SK-N-SH treated with all-trans-retinoic acid at 6 μM for 48 hours (cell line): Measurements from ENCODE around the gene CORO1C.

Experiments
- ATAC-seq: fragments of 200-7000 bp; cut with Tn5 transposase; 3 replicates; pipeline ENCODE4 v1.9.1; 2020; ENCODE audit warnings: mild to moderate bottlenecking, moderate library complexity
- ARNTL ChIP-seq: fragments of 450-650 bp; formaldehyde crosslinking; IDR thresholded peaks from 2 replicates; pipeline ENCODE4 v1.5.0; 2020; ENCODE audit warnings: low read depth, mild to moderate bottlenecking, moderate library complexity, borderline replicate concordance
- BACH2 ChIP-seq: fragments of 250-450 bp; sonication (Bioruptor Pico); IDR thresholded peaks from 2 replicates; pipeline ENCODE4 v1.9.0; 2021; ENCODE audit warnings: mild to moderate bottlenecking, borderline replicate concordance
- CREB5 ChIP-seq: fragments of 250-450 bp; sonication (Bioruptor Pico); IDR thresholded peaks from 2 replicates; pipeline ENCODE4 v1.5.1; 2020; ENCODE audit warnings: low read depth, mild to moderate bottlenecking, moderate library complexity
- CSRNP3 ChIP-seq: fragments of 250-450 bp; sonication (Bioruptor Pico); IDR thresholded peaks from 2 replicates; pipeline ENCODE4 v1.5.1; 2021; ENCODE audit warnings: mild to moderate bottlenecking, moderate library complexity
- GLIS3 ChIP-seq: fragments of 250-450 bp; sonication (Bioruptor Pico); IDR thresholded peaks from 2 replicates; pipeline ENCODE4 v1.5.0; 2020; ENCODE audit warnings: mild to moderate bottlenecking, moderate library complexity
- ISL1 ChIP-seq: fragments of 250-450 bp; sonication (Bioruptor Pico); IDR thresholded peaks from 2 replicates; pipeline ENCODE4 v2.1.2; 2022; ENCODE audit warnings: mild to moderate bottlenecking, moderate library complexity
- OSR1 ChIP-seq: fragments of 250-450 bp; sonication (Bioruptor Pico); IDR thresholded peaks from 2 replicates; pipeline ENCODE4 v1.8.0; 2022; ENCODE audit warnings: moderate library complexity, mild to moderate bottlenecking, inconsistent platforms
- POU6F1 ChIP-seq: fragments of 250-450 bp; sonication (Bioruptor Pico); IDR thresholded peaks from 2 replicates; pipeline ENCODE4 v1.8.0; 2021; ENCODE audit warnings: low read depth, mild to moderate bottlenecking, moderate library complexity, borderline replicate concordance
- PPARA ChIP-seq: fragments of 250-450 bp; sonication (Bioruptor Pico); IDR thresholded peaks from 2 replicates; pipeline ENCODE4 v1.5.0; 2020; ENCODE audit warnings: mild to moderate bottlenecking, borderline replicate concordance
- RARB ChIP-seq: fragments of 250-450 bp; sonication (Bioruptor Pico); IDR thresholded peaks from 2 replicates; pipeline ENCODE4 v1.8.0; 2021; ENCODE audit warnings: mild to moderate bottlenecking, moderate library complexity
- SNAI2 ChIP-seq: fragments of 250-450 bp; sonication (Bioruptor Pico); IDR thresholded peaks from 2 replicates; pipeline ENCODE4 v1.5.0; 2020; ENCODE audit warnings: mild to moderate bottlenecking, moderate library complexity
- TSHZ2 ChIP-seq: fragments of 250-450 bp; sonication (Bioruptor Pico); IDR thresholded peaks from 2 replicates; pipeline ENCODE4 v1.5.0; 2020; ENCODE audit warnings: mild to moderate bottlenecking, moderate library complexity
- ZFP3 ChIP-seq: fragments of 250-450 bp; sonication (Bioruptor Pico); IDR thresholded peaks from 2 replicates; pipeline ENCODE4 v1.5.0; 2020; ENCODE audit warnings: mild to moderate bottlenecking, moderate library complexity
- ZNF565 ChIP-seq: fragments of 450-650 bp; formaldehyde crosslinking; conservative IDR thresholded peaks from 2 replicates; pipeline ENCODE4 v1.5.0; 2020; ENCODE audit warnings: low read depth, mild to moderate bottlenecking, moderate library complexity
- ZNF70 ChIP-seq: fragments of 450-650 bp; formaldehyde crosslinking; IDR thresholded peaks from 2 replicates; pipeline ENCODE4 v1.5.0; 2020; ENCODE audit warnings: mild to moderate bottlenecking, moderate library complexity
- ZNF8 ChIP-seq: fragments of 450-650 bp; formaldehyde crosslinking; IDR thresholded peaks from 2 replicates; pipeline ENCODE4 v1.5.0; 2020; ENCODE audit warnings: mild to moderate bottlenecking, moderate library complexity

Gene CORO1C

GRCh38 chr12:108607981-108608600 lies 123.2 kb downstream of the CORO1C start (continued):
- no peak for TF ChIP-seq POU6F1

GRCh38 chr12:108606492-108606891 lies 124.8 kb downstream of the CORO1C start:
- no peak; the same call in 2 of the 3 replicates for ATAC-seq
- TF ChIP-seq SNAI2 (CRISPR knock-in tag) (no peak), RARB (CRISPR knock-in tag) (no peak), ZNF565 (CRISPR knock-in tag) (no peak), ARNTL (CRISPR knock-in tag) (no peak), GLIS3 (CRISPR knock-in tag) (no peak), ZNF8 (CRISPR knock-in tag) (no peak), TSHZ2 (no peak), ZFP3 (CRISPR knock-in tag) (no peak), CREB5 (CRISPR knock-in tag) (no peak), ZNF70 (no peak)
- TF ChIP-seq, all 23 proteins: peak for 0

GRCh38 chr12:108605690-108606406 lies 125.5 kb downstream of the CORO1C start:
- TF ChIP-seq ZNF565 (CRISPR knock-in tag): no peak
- no peak for TF ChIP-seq CSRNP3 (CRISPR knock-in tag)
- no peak for TF ChIP-seq ARNTL (CRISPR knock-in tag)
- TF ChIP-seq, all 23 proteins: peak for 0
- no peak for ATAC-seq

GRCh38 chr12:108605000-108605689 lies 126.2 kb downstream of the CORO1C start:
- TF ChIP-seq PPARA (CRISPR knock-in tag) (no peak), TSHZ2 (no peak), ARNTL (CRISPR knock-in tag) (no peak), ZNF8 (CRISPR knock-in tag) (no peak), CSRNP3 (CRISPR knock-in tag) (no peak), BACH2 (CRISPR knock-in tag) (no peak), ISL1 (CRISPR knock-in tag) (no peak), OSR1 (no peak), ZNF565 (CRISPR knock-in tag) (no peak)
- TF ChIP-seq, all 23 proteins: peak for 0
- no peak for ATAC-seq
